Smooth muscle cell (in vitro differentiated cells): ENCODE measurements around the gene MPHOSPH9. TPM values are rescaled to one million over a fixed set of nuclear protein-coding genes. Genes with fewer than 3 reads are reported as not detected.

Experiments
- DNase-seq: peaks from one replicate; lab custom pipeline; 2025; ENCODE audit not compliant: unreplicated experiment; lab: John Stamatoyannopoulos, UW
- H2AFZ ChIP-seq: fragments of 200-600 bp; sonication (generic); 2 replicates; pipeline ENCODE4 v1.6.0; 2016; ENCODE audit warnings: antibody characterized with exemption, low read depth, mild to moderate bottlenecking
- H3F3A ChIP-seq: fragments of 200-600 bp; sonication (generic); 2 replicates; pipeline ENCODE4 v1.6.0; 2017; ENCODE audit warnings: antibody characterized with exemption, low read depth
- H3K27ac ChIP-seq: fragments of 200-600 bp; sonication (generic); 2 replicates; pipeline ENCODE4 v1.5.1; 2016; ENCODE audit warnings: low read depth, mild to moderate bottlenecking
- H3K27me3 ChIP-seq: fragments of 200-600 bp; sonication (generic); 2 replicates; pipeline ENCODE4 v1.6.1; 2016; ENCODE audit warnings: low read depth, mild to moderate bottlenecking
- H3K36me3 ChIP-seq: fragments of 200-600 bp; sonication (generic); 2 replicates; pipeline ENCODE4 v1.5.1; 2016; ENCODE audit warnings: low read depth
- H3K4me1 ChIP-seq: fragments of 200-600 bp; sonication (generic); 2 replicates; pipeline ENCODE4 v1.5.1; 2016; ENCODE audit warnings: low read depth
- H3K4me2 ChIP-seq: fragments of 200-600 bp; sonication (generic); 2 replicates; pipeline ENCODE4 v1.6.0; 2016; ENCODE audit warnings: mild to moderate bottlenecking
- H3K4me3 ChIP-seq: fragments of 200-600 bp; sonication (generic); 2 replicates; pipeline ENCODE4 v1.5.1; 2016; ENCODE audit warnings: mild to moderate bottlenecking
- H3K79me2 ChIP-seq: fragments of 200-600 bp; sonication (generic); 2 replicates; pipeline ENCODE4 v1.6.0; 2016; ENCODE audit warnings: low read depth, mild to moderate bottlenecking
- H3K9ac ChIP-seq: fragments of 200-600 bp; sonication (generic); 2 replicates; pipeline ENCODE4 v1.6.0; 2016; ENCODE audit warnings: low read depth
- H3K9me3 ChIP-seq: fragments of 200-600 bp; sonication (generic); replicated peaks from 2 replicates; pipeline ENCODE4 v1.5.1; 2016; ENCODE audit warnings: low read depth
- H4K20me1 ChIP-seq: fragments of 200-600 bp; sonication (generic); 2 replicates; pipeline ENCODE4 v1.6.0; 2016; ENCODE audit warnings: low read depth
- WGBS: methylation state at CpG from one replicate; pipeline ENCODE4 v1.1.7; 2016; ENCODE audit warnings: low lambda C conversion rate; 5-methylcytosine and 5-hydroxymethylcytosine counted together
- polyA plus RNA-seq: library from polyadenylated mRNA; unstranded; fragments of >200 nt; fragmentation: Nextera tagmentation; extraction: Ambion mirVana; gene quantifications from 2 replicates; pipeline ENCODE4 v1.2.1, GENCODE V29; 2016
- total RNA-seq: library from RNA; depleted of rRNA; stranded (reverse); fragments of >200 nt; gene quantifications from 2 replicates; pipeline ENCODE4 v1.2.3, GENCODE V29; 2014
- TF ChIP-seq, protein P1 (sequence below): fragments of 200-600 bp; sonication (generic); IDR thresholded peaks from 2 replicates; pipeline ENCODE4 v1.5.1; 2017; ENCODE audit warnings: borderline replicate concordance, mild to moderate bottlenecking, antibody characterized with exemption; ENCODE audit not compliant: insufficient read depth, poor library complexity, severe bottlenecking

MPHOSPH9 gene
- total and polyA plus RNA-seq, 2 experiments from 2014 or later, result 7.4 to 70.8 TPM

DNA sequence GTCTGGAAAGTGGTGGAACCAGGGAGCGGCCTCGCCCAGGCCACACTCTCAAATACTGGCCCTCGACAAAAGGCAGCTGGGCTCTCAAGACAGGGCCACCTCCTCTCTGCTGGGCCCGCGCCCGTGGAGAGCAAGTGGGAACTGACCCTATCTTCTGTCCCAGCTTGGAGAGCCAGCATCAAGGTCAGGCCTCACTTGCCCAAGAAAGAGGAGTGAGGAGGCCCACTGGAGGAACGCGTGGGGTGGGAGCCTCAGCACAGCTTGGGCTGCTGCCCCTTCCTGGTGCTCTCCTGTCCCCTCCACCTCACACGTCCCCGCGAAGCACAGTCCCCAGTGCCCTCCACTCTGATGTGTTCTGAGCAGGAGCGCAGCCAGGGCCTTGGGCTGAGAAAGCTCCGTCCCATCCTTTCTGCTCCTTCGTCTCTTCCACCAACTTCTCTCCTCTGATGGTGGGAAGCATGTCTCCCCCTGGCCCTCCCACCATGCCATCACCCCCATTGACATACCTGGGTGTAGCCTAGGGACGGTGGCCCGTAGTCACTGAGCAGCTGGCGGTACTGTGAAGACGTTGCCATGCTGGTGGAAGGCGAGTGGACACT is 33.8 kb upstream of the MPHOSPH9 start:
- Histone ChIP-seq H3K4me2 (no peak overlapping the region), H3K9me3 (no peaks in the 10 kb centered on the region), H3K27me3 (no peaks in the 10 kb centered on the region), H3K79me2 (peaks cover 41% of the 10 kb centered on the region), H4K20me1 (peaks cover 70% of the 10 kb centered on the region), H3K27ac (no peak overlapping the region), H3K36me3 (no peaks in the 10 kb centered on the region), H3K4me3 (no peak overlapping the region), H3K4me1 (peaks cover 12% of the 10 kb centered on the region), H2AFZ (no peak overlapping the region), H3K9ac (no peak overlapping the region), H3F3A (no peaks in the 10 kb centered on the region)
- 98% methylated on average over 19 of the region's 19 CpGs for WGBS
- TF ChIP-seq, protein P1, sequence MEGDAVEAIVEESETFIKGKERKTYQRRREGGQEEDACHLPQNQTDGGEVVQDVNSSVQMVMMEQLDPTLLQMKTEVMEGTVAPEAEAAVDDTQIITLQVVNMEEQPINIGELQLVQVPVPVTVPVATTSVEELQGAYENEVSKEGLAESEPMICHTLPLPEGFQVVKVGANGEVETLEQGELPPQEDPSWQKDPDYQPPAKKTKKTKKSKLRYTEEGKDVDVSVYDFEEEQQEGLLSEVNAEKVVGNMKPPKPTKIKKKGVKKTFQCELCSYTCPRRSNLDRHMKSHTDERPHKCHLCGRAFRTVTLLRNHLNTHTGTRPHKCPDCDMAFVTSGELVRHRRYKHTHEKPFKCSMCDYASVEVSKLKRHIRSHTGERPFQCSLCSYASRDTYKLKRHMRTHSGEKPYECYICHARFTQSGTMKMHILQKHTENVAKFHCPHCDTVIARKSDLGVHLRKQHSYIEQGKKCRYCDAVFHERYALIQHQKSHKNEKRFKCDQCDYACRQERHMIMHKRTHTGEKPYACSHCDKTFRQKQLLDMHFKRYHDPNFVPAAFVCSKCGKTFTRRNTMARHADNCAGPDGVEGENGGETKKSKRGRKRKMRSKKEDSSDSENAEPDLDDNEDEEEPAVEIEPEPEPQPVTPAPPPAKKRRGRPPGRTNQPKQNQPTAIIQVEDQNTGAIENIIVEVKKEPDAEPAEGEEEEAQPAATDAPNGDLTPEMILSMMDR, result no peak
- DNase-seq, result no peak

DNA sequence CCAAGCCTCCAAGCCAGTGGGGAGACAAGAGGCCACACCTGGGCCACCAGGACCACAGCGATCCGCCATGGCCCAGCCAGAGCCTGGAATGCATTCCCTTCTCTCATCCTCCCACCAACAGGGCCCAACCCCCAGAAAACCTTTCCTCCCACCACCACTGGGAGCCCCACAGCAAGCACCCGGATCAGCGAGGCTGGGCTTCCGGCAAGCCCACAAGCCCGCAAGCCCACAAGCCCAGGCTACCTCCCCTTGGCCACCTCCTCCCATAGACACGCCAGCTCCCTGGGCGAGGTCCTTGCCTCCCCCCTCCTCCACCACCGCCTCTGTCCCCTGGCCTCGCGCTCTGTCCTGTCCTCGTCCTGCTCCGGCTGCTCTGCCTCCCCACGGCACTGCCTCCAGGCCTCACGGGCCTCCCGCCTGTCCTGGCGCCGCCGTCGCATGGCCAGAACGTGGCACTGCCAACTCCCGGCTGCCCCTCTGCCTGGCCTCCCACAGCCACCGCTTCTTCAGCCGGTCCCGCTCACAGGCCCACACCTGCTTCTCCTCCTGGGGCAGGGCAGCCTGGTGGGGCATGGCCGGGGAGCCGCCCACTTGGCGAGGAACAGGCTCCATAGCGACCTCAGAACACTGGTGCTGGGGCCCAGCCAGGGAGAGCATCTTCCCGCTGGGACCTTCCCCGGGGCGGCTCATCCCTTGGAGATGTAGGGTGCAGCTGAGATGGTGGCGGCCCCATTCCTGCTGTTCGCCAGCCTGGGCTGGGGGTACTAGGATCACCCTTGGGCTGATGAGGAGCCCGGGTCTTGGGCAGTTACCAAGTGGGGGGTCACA is 33.1 kb upstream of the MPHOSPH9 start:
- H3K27ac ChIP-seq, result no peak overlapping the region
- H3K36me3 ChIP-seq, result no peaks in the 10 kb centered on the region
- H3K4me3 ChIP-seq, result no peak overlapping the region
- DNase-seq, result no peak
- H4K20me1 ChIP-seq, result peaks cover 74% of the 10 kb centered on the region
- no peaks in the 10 kb centered on the region for H3K9me3 ChIP-seq
- H3F3A ChIP-seq, result no peaks in the 10 kb centered on the region
- no peak overlapping the region for H2AFZ ChIP-seq
- no peak overlapping the region for H3K4me2 ChIP-seq
- H3K4me1 ChIP-seq, result peaks cover 16% of the 10 kb centered on the region
- TF ChIP-seq, protein P1, result no peak
- H3K9ac ChIP-seq, result no peak overlapping the region
- no peaks in the 10 kb centered on the region for H3K27me3 ChIP-seq
- 97% methylated on average over 33 of the region's 35 CpGs for WGBS
- peaks cover 41% of the 10 kb centered on the region for H3K79me2 ChIP-seq

DNA sequence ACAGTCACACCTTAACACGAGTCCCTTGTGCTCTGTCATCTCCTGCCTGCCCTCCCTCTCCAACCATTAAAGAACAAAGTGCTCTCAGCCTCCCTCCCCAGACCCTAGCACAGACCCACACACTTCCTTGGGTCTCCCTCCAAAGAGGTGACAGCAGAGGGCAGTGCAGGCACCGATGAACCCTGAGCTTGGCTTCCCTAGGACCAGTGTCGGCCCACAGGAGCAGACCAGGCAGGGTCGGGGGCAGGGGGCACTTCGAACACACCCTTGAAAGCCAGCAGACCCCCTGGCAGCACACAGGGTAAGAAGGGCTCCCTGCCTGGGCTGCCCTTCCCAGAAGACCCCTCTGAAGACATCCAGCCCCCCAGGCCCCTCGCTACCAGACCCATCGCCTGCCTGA is 31.7 kb upstream of the MPHOSPH9 start:
- Histone ChIP-seq H2AFZ (no peak overlapping the region), H3K9me3 (no peaks in the 10 kb centered on the region), H3K27ac (no peak overlapping the region), H3K4me3 (no peak overlapping the region), H3K4me2 (no peak overlapping the region), H3K79me2 (peaks cover 35% of the 10 kb centered on the region), H4K20me1 (peaks cover 79% of the 10 kb centered on the region), H3F3A (no peaks in the 10 kb centered on the region), H3K4me1 (peaks cover 20% of the 10 kb centered on the region), H3K36me3 (no peaks in the 10 kb centered on the region), H3K9ac (no peak overlapping the region), H3K27me3 (no peaks in the 10 kb centered on the region)
- DNase-seq, result no peak
- 81% methylated on average over 7 of the region's 7 CpGs for WGBS
- TF ChIP-seq, protein P1, result no peak
